Measurements from ENCODE around the gene ZNF814.
"Not testable (repeated sequence)": the region's sequence is repeated elsewhere in the genome, so short reads cannot be mapped to it uniquely, and the experiment has no call there.

ZNF814 gene

DNA sequence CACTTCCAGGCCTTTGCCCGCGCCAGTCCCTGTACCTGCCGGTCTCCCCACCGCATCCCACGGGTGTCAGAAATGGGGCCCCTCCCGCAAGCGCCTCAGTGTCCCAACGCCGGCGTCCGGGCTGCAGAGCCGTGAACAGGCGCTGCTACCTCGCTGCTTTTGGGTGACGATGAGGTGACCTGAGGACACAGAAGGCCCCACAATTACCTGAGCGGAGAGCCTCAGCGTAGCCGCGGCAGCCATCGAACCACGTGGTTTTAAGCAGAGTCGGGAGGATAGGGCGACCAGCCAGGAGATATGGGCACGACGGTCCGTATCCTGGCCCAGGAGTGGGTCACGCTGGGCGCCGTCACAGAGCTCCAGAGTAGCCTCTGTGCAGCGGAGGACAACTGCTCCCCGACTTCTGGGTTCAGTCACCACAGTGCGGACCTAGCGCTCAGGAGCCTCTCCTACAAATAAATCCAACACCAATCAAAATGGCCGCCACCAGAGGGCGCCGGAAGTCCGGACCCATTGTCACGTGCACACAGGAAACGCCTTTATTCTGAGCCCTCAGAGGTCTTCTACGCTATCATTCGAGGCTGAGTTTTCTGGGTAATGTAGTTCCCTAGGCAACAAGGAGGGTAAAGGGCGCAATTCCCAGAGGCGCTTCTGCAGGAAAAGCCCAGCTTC lies at the start of gene ZNF814:
ZNF814 (minus strand) TSS at position 478 of the 672 bp plus-strand sequence; CDS start at position 243, 235 bp downstream.
- no peak for DNase-seq

- DNase-seq, result no peak
Observed at GRCh38 chr19:57935731-57936130, 46.9 kb upstream of the ZNF814 start.

GRCh38 chr19:57934820-57935665 lies 46.2 kb upstream of the ZNF814 start, which contains the start of gene ZNF418:
TSS of gene ZNF418 (minus strand) at chr19:57935402. CDS start at chr19:57933822, 1,580 bp downstream.
- DNase-seq, result no peak

GRCh38 chr19:57927587-57927986 lies 38.8 kb upstream of the ZNF814 start:
- DNase-seq, result no peak

DNA sequence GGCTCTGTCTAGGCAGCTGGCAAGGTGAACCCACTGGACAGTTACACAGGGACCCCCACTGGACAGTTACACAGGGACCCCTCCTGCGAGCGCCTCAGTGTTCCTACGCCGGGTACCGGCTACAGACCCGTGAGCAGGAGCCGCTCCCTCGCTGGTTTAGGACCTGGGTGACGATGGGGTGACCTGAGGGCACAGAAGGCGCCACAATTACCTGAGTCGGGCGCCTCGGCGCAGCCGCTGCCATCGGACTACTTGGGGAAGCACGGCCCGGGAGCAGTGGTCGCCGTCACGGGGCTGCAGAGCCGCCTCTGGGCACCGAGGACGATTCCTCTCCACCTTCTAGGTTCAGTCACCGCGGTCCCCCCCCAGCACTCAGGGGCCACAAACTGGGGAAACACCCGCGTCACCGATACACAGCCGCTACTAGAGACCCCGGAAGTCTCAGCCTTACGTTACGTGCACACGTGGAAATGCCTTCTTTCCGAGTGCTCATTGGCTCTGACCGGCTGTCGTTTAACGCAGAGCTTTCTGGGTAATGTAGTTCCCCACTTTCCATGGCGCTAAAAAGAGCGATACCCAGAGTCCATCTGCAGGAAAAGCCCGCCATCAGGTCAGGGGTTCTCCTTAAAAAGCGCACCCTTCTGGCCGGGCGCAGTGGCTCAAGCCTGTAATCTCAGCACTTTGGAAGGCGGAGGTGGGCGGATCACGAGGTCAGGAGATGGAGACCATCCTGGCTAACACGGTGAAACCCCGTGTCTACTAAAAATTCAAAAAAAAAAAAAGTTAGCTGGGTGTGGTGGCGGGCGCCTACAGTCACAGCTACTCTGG lies 27.5 kb upstream of the ZNF814 start, which contains the start of gene ZNF417:
ZNF417 (minus strand) TSS at position 425 of the 828 bp plus-strand sequence; CDS start at position 244, 181 bp downstream.
- peak; percentile 95 for DNase-seq

GRCh38 chr19:57914531-57914930 lies 25.7 kb upstream of the ZNF814 start:
- DNase-seq, result no peak

DNA sequence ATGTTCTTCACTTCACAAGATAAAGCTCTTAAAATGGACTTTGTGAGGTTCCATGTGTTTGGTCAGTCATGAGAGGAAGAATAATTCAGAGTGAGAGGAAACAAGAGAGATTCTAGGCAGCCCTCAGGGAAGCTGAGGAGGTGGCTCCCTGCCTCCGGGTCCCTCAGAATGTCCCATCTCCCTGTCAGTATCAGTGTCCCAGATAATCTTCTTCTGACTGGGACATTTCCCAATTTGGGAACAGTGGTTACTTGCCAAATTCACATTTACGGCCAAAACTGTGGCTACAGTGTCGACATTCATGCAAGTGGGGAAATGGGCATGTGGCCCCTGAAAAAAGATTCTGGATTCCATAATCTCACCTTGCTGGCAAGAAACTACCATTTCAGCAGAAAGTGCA lies 18.6 kb upstream of the ZNF814 start:
- no peak for DNase-seq

DNA sequence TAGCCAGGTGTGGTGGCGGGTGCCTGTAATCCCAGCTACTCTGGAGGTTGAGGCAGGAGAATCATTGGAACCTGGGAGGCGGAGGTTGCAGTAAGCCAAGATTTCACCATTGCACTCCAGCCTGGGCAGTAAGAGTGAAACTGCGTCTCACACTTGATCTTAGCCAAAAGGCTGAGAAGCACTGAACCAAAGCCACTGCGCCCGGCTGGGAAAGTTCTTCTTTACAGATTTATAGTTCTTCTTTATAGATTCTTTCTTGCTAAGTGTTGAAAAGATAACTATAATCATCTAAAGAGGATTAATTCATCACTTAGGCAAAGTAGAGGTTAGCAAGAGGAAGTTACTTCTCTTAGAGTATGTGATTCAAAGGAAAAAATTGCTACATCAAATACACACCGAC lies 16.4 kb upstream of the ZNF814 start:
- DNase-seq, result no peak

GRCh38 chr19:57903618-57904184 lies 14.9 kb upstream of the ZNF814 start:
- no peak for DNase-seq

GRCh38 chr19:57900311-57900710 lies 11.5 kb upstream of the ZNF814 start:
- no peak for DNase-seq

GRCh38 chr19:57890706-57891105 lies 1.9 kb upstream of the ZNF814 start:
- not testable (repeated sequence) for DNase-seq

- no peak for DNase-seq
Observed at GRCh38 chr19:57888107-57888559, 704 bp downstream of the ZNF814 start.

- DNase-seq, result no peak
Observed at GRCh38 chr19:57887195-57887941, 1.5 kb downstream of the ZNF814 start.

GRCh38 chr19:57886046-57886445 lies 2.8 kb downstream of the ZNF814 start:
- no peak for DNase-seq

GRCh38 chr19:57873883-57874799 lies 14.7 kb downstream of the ZNF814 start:
- DNase-seq, result not testable (repeated sequence)

- DNase-seq, result no peak
Observed at GRCh38 chr19:57872450-57872849, 16.4 kb downstream of the ZNF814 start.

DNA sequence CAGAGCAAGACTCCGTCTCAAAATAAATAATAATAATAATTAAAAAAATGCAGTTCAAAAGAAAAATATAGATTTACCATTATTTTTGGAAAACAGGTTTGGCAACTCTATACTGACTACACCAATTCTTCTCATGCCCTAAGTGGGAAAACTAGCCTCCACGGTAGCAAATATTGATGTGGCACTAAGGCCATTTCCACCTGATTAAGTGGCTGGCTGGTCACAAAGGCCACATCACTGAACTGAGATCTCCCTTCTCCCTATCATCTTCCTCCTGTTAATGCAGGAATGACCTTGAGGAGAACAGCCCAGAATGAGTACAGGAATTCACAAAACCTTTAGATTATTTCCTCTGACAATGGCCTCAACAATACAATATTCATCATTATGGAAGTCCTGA lies 18.6 kb downstream of the ZNF814 start:
- no peak for DNase-seq

DNA sequence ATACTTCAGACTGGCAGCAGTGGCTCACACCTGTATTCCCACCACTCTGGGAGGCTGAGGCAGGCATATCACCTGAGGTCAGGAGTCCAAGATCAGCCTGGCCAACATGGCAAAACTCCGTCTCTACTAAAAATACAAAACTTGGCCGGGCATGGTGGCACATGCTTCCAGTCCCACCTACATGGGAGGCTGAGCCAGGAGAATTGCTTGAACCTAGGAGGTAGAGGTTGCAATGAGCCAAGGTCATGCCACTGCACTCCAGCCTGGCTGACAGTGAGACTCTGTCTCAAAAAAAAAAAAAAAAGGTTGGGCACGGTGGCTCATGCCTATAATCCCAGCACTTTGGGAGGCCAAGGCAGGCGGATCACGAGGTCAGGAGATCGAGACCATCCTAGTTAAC lies 19.2 kb downstream of the ZNF814 start:
- DNase-seq, result not testable (repeated sequence)

GRCh38 chr19:57867868-57868492 lies 20.9 kb downstream of the ZNF814 start:
- DNase-seq, result no peak

DNA sequence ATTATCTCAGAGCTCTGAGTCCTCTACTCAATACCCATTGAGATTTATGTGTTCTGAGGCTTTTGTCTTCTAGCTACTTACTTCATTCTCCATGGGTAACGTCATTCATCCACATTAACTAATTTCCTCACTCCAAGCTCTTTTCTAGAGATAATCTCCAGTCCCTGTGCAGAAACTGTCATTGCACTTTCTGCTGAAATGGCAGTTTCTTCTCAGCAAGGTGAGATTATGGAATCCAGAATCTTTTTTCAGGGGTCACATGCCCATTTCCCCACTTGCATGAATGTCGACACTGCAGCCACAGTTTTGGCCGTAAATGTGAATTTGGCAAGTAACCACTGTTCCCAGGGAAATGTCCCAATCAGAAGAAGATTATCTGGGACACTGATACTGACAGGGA lies 26.5 kb downstream of the ZNF814 start:
- DNase-seq, result not testable (repeated sequence)
